GM23248 (cell line): ENCODE results near the gene PTPRT. TPM values are rescaled to one million over a fixed set of nuclear protein-coding genes. Genes with fewer than 3 reads are reported as not detected.

Source experiments
- DNase-seq: peaks from one replicate; pipeline ENCODE4 v3.0.0-alpha.2; 2015
- H2AFZ ChIP-seq: fragments of 200-600 bp; sonication (generic); 2 replicates; pipeline ENCODE4 v1.6.1; 2016; ENCODE audit warnings: antibody characterized with exemption
- H3F3A ChIP-seq: fragments of 200-600 bp; sonication (generic); 2 replicates; pipeline ENCODE4 v1.6.1; 2016; ENCODE audit warnings: mild to moderate bottlenecking, antibody characterized with exemption, mixed run types; ENCODE audit not compliant: insufficient read depth
- H3K27ac ChIP-seq: fragments of 200-600 bp; sonication (generic); 2 replicates; pipeline ENCODE4 v1.5.1; 2016; ENCODE audit warnings: mild to moderate bottlenecking
- H3K27me3 ChIP-seq: fragments of 200-600 bp; sonication (generic); replicated peaks from 2 replicates; pipeline ENCODE4 v1.6.1; 2016; ENCODE audit warnings: mild to moderate bottlenecking; ENCODE audit not compliant: insufficient read depth
- H3K36me3 ChIP-seq: fragments of 200-600 bp; sonication (generic); 2 replicates; pipeline ENCODE4 v1.6.1; 2016; ENCODE audit warnings: low read depth, mild to moderate bottlenecking
- H3K4me1 ChIP-seq: fragments of 200-600 bp; sonication (generic); 2 replicates; pipeline ENCODE4 v1.6.1; 2016; ENCODE audit warnings: mild to moderate bottlenecking; ENCODE audit not compliant: insufficient read depth
- H3K4me2 ChIP-seq: fragments of 200-600 bp; sonication (generic); one replicate; pipeline ENCODE4 v1.6.1; 2016; ENCODE audit warnings: mild to moderate bottlenecking; ENCODE audit not compliant: unreplicated experiment
- H3K4me3 ChIP-seq: fragments of 200-600 bp; sonication (generic); 2 replicates; pipeline ENCODE4 v1.5.1; 2016; ENCODE audit warnings: mild to moderate bottlenecking
- H3K79me2 ChIP-seq: fragments of 200-600 bp; sonication (generic); 2 replicates; pipeline ENCODE4 v1.6.1; 2016; ENCODE audit warnings: mild to moderate bottlenecking; ENCODE audit not compliant: insufficient read depth
- H3K9ac ChIP-seq: fragments of 200-600 bp; sonication (generic); 2 replicates; pipeline ENCODE4 v1.6.1; 2016; ENCODE audit warnings: mild to moderate bottlenecking
- H3K9me2 ChIP-seq: fragments of 200-600 bp; sonication (generic); 2 replicates; pipeline ENCODE4 v1.6.1; 2016; ENCODE audit warnings: mixed run types, mild to moderate bottlenecking, moderate library complexity; ENCODE audit not compliant: insufficient read depth
- H3K9me3 ChIP-seq: fragments of 200-600 bp; sonication (generic); one replicate; pipeline ENCODE4 v1.6.1; 2017; ENCODE audit warnings: low read depth
- H4K20me1 ChIP-seq: fragments of 200-600 bp; sonication (generic); 2 replicates; pipeline ENCODE4 v1.6.0; 2016; ENCODE audit not compliant: insufficient read depth
- EZH2 ChIP-seq: fragments of 200-600 bp; sonication (generic); IDR thresholded peaks from 2 replicates; pipeline ENCODE4 v1.6.1; 2018; ENCODE audit warnings: antibody characterized with exemption, mild to moderate bottlenecking; ENCODE audit not compliant: insufficient read depth, poor library complexity, severe bottlenecking
- EZH2phosphoT487 ChIP-seq: fragments of 200-600 bp; sonication (generic); IDR thresholded peaks from 2 replicates; pipeline ENCODE4 v1.6.1; 2018; ENCODE audit warnings: antibody characterized with exemption, moderate library complexity, mild to moderate bottlenecking, low read depth; ENCODE audit not compliant: insufficient read depth
- WGBS, 2 experiments: methylation state at CpG; one replicate each; pipeline ENCODE4 v1.1.6; 2015 to 2017; ENCODE audit warnings: low lambda C conversion rate in 2 of 2, low coverage in 1 of 2; ENCODE audit errors: missing lambda C conversion rate in 2 of 2; 5-methylcytosine and 5-hydroxymethylcytosine counted together
- in situ Hi-C: fragments of 300-500 bp; cut with MboI; formaldehyde crosslinking; loops from 2 replicates; pipeline ENCODE4 v1.15.0; 2020
- polyA plus RNA-seq: library from polyadenylated mRNA; unstranded; fragments of >200 nt; fragmentation: Nextera tagmentation; extraction: Ambion mirVana; gene quantifications from 2 replicates; pipeline ENCODE4 v1.2.1, GENCODE V29; 2016
- total RNA-seq: library from RNA; depleted of rRNA; stranded (reverse); fragments of >200 nt; shearing (Covaris generic); gene quantifications from 2 replicates; pipeline ENCODE4 v1.2.3, GENCODE V29; 2014

PTPRT gene
- total and polyA plus RNA-seq, 2 experiments from 2014 or later = not detected

DNA sequence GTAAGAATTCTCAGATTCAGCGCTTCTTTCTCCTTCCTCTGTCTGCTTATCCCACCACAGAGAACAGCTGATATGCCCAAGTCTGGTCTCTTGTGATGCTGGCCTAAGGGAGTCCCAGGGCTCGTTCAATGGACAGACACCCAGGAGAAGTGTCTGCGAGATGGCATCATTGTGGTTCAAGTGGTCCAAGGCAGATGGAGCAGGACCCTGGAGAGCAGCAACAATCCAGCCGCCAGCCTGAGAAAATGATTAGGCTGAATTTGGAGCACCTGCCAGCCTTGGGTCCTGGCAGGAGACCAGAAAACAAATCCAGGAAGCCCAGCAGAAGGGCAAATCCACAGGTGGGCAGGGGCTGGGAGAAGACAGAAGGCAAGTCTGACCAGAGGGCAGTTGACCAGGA lies 145.8 kb downstream of the PTPRT start:
- no peaks in the 10 kb centered on the region for H3K4me1 ChIP-seq
- WGBS, 2 experiments = 30 to 33% methylated on average over 4 of the region's 4 CpGs
- no peaks in the 10 kb centered on the region for H3F3A ChIP-seq
- no peaks in the 10 kb centered on the region for H3K79me2 ChIP-seq
- no peak overlapping the region for H3K4me3 ChIP-seq
- TF ChIP-seq EZH2 = no peak
- TF ChIP-seq EZH2phosphoT487 = no peak
- no peaks in the 10 kb centered on the region for H3K36me3 ChIP-seq
- H3K4me2 ChIP-seq = no peak overlapping the region
- H2AFZ ChIP-seq = no peak overlapping the region
- no peak overlapping the region for H3K9ac ChIP-seq
- in situ Hi-C loops = no loop called here
- no peak for DNase-seq
- no peaks in the 10 kb centered on the region for H3K27me3 ChIP-seq
- H4K20me1 ChIP-seq = no peaks in the 10 kb centered on the region
- no peaks in the 10 kb centered on the region for H3K9me3 ChIP-seq
- H3K9me2 ChIP-seq = no peaks in the 10 kb centered on the region
- H3K27ac ChIP-seq = no peak overlapping the region

DNA sequence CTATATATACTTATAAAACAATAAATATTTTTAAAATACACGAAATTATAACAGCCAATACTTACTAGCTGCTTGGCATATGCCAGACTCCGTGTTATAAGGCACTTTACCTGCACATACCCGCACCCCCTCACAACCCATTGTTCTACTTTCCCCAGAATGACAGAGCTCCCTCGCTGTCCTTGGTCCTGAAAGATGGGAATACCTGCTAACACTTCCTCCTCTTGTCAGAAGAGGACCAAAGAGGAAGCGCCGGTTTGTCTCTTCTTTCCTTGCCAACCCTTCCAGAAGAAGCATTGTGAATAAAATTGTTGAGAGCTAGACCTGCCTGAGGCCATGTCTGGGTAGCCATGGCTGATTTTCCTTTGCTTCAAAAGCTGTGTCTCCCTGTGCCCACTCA lies 149.3 kb downstream of the PTPRT start:
- Histone ChIP-seq H3K9me2 (no peaks in the 10 kb centered on the region), H3K27me3 (no peaks in the 10 kb centered on the region), H3K9ac (no peak overlapping the region), H3K36me3 (no peaks in the 10 kb centered on the region), H3K79me2 (no peaks in the 10 kb centered on the region), H2AFZ (no peak overlapping the region), H3K4me2 (no peak overlapping the region), H3K4me3 (no peak overlapping the region), H3K27ac (no peak overlapping the region), H3K9me3 (no peaks in the 10 kb centered on the region), H3F3A (no peaks in the 10 kb centered on the region), H4K20me1 (no peaks in the 10 kb centered on the region), H3K4me1 (no peaks in the 10 kb centered on the region)
- peak; percentile 2 for DNase-seq
- in situ Hi-C loops = no loop called here
- WGBS, 2 experiments = 9 to 13% methylated on average over 6 of the region's 6 CpGs
- no peak for TF ChIP-seq EZH2phosphoT487
- no peak for TF ChIP-seq EZH2

DNA sequence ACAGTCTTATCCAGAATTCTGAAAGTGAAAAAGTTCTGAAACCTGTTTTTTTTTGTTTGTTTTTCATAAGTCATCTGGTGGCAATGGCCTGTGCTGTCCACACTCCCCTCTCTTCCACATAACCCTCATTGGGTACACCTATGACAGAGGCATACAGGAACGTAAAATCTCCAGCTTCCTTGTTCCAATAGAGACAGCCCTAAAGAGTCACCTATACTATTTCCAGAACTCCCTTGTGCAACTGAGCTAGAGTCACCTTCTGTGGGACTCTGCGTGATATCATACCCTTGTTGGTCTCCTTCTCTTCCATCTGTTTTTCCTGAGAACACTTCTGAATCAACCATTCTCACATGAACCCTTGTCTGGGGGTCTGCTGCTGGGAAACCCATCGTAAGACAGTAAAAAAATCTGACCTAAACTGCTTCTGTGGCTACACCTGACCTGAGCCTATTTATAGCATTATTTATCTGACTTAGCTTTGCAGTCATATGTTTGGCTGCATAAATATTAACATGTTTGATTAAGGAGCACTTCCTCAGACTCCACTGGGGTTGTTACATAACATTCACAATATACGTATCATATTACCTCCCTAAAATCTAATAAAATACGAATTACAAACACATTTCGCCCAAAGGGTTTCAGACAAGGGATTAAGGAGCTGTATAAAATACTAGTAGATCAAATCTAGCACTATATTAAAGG lies 151.9 kb downstream of the PTPRT start:
- Histone ChIP-seq H3K4me1 (no peaks in the 10 kb centered on the region), H3K27ac (no peak overlapping the region), H3K4me2 (no peak overlapping the region), H3K9me3 (no peaks in the 10 kb centered on the region), H2AFZ (no peak overlapping the region), H3K9me2 (no peaks in the 10 kb centered on the region), H3K79me2 (no peaks in the 10 kb centered on the region), H3K36me3 (no peaks in the 10 kb centered on the region), H4K20me1 (no peaks in the 10 kb centered on the region), H3F3A (no peaks in the 10 kb centered on the region), H3K4me3 (no peak overlapping the region), H3K27me3 (no peaks in the 10 kb centered on the region), H3K9ac (no peak overlapping the region)
- 17 to 27% methylated on average over 6 of the region's 6 CpGs for WGBS, 2 experiments
- TF ChIP-seq EZH2 (no peak), EZH2phosphoT487 (no peak)
- in situ Hi-C loops = no loop called here
- no peak for DNase-seq

DNA sequence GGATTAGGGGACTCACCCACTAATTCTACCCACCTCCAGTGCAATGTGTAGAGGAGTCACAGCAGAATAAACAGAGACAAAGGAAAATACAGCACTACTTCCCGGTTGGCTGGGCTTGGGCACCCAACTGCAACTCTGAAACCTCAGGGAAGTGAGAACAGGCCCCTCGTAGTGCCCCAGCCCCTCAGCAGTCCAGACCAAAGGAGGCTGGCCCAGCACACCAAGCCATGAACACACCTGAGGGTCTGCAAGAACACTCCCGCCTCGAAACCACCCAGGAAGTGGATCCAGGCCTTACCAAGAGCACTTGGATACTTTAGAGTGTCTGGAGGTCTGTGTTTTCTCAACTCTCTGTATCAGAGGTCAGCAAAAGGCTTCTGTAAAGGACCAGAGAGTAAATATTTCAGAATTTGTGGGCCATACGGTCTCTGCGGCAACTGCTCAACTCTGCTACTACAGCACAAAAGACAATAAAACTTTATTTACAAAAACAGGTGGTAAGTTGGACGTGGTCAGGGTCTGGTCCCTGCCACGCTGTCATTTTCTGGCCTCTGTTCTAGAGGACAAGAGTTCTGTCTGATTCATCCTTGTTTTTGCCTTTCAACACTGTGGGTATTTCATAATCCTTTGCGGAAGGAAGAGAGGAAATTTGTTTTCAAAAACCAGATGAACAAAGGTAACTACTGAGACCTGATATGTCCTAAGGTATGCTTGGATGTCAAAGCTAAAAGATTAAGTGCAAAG lies 154.6 kb downstream of the PTPRT start:
- H3K9me2 ChIP-seq = no peaks in the 10 kb centered on the region
- no peaks in the 10 kb centered on the region for H3K36me3 ChIP-seq
- no peak overlapping the region for H3K27ac ChIP-seq
- in situ Hi-C loops = no loop called here
- H2AFZ ChIP-seq = no peak overlapping the region
- 24 to 27% methylated on average over 9 of the region's 9 CpGs for WGBS, 2 experiments
- no peak for TF ChIP-seq EZH2
- TF ChIP-seq EZH2phosphoT487 = no peak
- H3K4me2 ChIP-seq = no peak overlapping the region
- no peaks in the 10 kb centered on the region for H3K9me3 ChIP-seq
- H3K4me3 ChIP-seq = no peak overlapping the region
- H3K4me1 ChIP-seq = no peaks in the 10 kb centered on the region
- H3F3A ChIP-seq = no peaks in the 10 kb centered on the region
- H3K79me2 ChIP-seq = no peaks in the 10 kb centered on the region
- no peak for DNase-seq
- H3K9ac ChIP-seq = no peak overlapping the region
- no peaks in the 10 kb centered on the region for H4K20me1 ChIP-seq
- no peaks in the 10 kb centered on the region for H3K27me3 ChIP-seq
